Activated T-helper 1 cell treated with anti-CD3 and anti-CD28 coated beads, Interleukin-2, amount 50 U/mL, for 16 hours (primary cell): ENCODE measurements around the gene C14orf132.
"Not testable (repeated sequence)": the region's sequence is repeated elsewhere in the genome, so short reads cannot be mapped to it uniquely, and the experiment has no call there.

Experiments
- DNase-seq, 2 donors: peaks; one replicate each; pipeline ENCODE4 v3.0.0-alpha.2; 2020; ENCODE audit warnings: low read depth in 1 of 2, low spot score in 1 of 2

Gene C14orf132

DNA sequence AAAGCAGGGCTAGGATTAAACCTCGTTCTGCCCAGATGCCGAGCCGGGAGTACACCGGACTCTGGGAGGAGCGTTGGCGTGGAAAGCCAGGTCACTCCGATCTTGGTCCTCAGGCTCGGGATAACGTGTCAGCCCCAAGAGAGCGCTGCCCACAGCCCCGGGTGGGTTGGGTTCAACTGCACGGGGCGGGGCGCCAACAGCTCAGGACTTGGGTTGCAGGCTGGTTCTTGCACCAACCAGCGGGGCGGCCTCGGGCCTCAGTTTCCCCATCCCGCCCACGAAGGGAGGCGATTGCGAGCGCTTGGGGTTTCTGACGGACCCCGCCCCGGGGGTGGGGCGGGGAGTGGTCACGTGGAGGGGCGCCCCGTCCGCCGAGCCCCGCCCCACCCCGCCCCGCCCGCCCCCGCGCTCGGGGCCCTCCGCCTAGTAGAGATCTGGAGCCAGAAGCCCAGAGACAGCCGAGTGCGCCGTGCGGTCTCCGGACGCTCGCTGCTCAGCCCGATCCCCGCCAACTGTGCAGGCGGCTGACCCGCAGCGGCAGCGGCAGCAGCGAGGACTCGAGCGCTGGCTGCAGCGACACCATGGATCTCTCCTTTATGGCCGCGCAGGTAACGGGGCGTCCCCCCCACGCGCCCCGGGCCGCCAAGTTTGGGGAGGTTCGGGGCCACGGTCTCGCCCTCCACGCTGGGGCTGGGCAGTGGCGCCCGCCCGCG lies at the start of gene C14orf132:
Gene C14orf132, plus strand, starts transcription at position 443 of the 713 bp plus-strand sequence. Its CDS starts 139 bp downstream, at position 582.
- DNase-seq, result peak; percentile 18 to 34

DNA sequence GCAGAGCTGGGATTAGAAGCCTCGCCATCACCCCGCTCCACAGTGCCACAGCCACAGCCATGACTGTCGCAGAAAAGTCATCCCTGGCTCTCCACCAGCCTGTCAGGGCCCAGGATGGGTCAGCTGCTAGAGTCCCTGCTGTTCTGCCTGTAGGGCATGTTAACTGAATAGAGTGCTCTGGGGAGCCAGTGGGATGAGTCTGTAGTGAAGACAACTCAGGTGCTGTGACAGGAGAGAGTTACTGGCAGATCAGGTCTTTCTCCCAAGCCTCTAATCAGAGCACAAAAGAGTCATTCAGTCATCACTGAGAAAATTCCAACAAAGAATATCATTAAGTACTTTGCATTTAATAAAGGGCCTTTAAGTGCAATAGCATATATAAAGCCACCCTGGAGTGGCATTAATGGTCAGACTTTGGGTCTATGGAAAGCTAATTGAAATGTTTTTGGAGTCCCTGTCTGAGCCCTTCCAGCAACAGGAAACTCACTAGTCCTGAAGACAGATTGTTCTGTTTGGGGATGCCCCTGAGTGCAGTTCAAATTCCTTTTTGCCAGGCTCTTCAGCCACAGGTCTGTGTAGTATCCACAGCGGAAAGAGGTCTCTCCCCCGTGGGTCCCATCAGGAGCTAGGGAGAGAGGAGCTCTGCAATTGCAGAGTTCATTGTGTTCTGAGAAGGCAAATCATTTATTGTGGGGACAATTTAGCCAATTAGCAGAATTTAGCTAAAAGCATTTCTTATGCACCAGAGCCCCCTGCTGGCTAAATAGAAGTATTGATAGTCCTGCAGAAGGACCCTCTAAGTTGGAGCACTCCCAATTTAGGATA lies 45.2 kb upstream of the C14orf132 start:
- peak in 1 of 2 donors; percentile 0 for DNase-seq

DNA sequence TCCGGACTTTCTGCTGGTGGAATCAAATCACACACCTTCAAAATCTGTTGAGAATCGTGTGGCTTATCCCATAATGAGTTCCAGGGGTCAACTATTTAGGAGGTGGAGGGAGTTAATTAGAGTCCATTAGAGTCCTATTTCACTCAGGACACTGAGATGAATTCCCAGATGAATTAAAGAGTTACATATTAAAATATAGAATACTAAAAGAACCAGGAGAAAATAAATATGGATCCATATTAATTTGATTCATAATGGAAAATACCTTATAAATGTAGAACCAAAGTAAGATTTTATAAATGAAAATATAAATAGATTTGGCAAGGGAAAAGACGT lies 44.6 kb upstream of the C14orf132 start:
- DNase-seq, result no peak

DNA sequence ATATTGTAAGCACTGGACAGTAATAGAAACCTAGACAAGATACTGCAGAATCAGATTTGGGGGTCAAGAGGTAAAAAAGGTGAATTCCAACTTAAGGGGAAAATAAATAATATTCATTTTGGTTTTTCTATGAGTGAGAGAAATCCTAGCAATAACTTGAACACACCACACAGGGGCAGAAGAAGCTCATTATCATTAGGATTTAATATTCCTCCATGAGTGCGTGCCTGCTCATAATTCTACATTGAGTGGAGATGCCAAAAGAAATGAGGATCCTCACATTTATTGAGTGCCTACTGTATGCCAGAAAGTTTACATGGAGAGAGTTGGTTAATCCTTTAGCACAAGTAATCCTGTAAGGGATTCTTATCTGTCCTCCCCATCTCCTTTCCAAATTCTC lies 40.5 kb upstream of the C14orf132 start:
- DNase-seq, result no peak

DNA sequence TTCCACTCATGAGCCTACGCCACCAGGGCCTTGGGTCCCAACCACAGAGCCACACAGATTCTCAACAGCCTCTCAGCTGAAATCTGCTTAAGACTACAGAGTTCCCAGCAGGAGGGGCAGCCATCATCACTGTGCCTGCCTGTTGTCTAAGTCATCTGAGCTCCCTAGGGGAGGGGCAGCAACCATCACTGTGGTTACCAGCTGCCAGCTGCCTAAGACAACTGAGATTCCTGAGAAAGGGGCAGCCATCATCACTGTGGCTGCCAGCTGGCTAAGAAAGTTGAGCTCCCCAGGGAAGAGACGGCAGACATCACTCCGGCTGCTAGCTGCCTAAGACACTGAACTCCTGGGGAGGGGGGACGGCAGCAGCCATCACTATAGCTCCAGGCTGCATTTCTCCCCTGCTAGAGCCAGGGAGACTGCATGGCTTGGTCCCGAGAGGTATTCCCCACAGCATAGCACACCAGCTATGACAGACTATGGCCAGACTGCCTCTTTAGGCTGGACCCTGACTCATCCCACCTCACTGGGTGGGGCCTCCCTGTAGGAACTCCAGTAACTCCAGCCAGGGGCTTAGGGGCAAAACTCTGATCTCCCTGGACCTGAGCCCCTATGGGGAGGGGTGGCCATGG lies 37.2 kb upstream of the C14orf132 start:
- DNase-seq, result no peak

DNA sequence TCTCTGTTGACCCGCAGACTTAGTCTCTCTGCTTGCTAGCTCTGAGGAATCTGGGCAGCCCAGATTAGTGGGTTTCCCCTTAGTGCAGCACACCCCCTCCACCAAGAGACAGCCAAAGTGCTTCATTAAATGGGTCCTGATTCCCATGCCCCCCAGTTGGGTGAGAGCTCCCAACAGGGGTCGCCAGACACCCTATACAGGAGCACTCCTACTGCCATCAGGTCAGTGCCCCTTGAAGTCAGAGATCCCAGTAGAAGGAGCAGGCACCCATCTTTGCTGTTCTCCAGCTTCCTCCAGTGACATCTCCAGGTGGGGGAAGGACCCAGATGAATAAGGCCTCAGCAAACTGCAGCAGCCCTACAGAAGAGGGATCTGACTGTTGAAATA lies 36.7 kb upstream of the C14orf132 start:
- no peak for DNase-seq

DNA sequence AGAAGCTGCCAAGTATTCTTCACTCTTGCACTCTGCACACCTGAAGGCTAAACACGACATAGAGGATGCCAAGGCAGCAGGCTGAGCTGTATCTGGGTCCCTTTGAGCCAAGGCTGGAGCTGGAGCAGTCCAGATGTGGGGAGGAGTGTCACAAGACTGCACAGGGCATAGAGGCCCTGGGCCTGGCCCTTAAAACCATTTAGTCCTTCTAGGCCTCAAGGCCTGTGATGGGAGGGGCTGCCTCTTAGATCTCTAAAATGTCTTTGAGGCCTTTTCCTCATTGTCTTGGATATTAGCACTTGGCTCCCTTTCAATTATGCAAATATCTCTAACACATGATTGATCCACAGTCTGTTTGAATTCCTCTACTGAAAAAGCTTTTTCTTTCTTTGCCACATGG lies 28.0 kb upstream of the C14orf132 start:
- DNase-seq, result no peak

DNA sequence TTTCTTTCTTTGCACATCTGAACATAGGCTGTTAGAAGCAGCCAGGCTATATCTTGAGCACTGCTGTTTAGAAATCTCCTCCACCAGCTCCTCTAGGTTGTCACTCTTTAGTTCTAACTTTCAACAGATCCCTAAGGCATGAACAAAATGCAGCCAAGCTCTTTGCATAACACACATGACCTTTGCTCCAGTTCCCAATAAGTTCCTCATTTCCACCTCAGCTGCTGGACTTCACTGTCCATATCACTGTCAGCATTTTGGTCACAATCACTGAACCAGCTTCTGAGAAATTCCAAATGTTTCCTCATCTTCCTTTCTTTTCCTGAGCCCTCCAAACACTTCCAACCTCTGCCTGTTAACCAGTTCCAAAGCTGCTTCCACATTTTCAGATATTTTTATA lies 27.6 kb upstream of the C14orf132 start:
- no peak for DNase-seq

DNA sequence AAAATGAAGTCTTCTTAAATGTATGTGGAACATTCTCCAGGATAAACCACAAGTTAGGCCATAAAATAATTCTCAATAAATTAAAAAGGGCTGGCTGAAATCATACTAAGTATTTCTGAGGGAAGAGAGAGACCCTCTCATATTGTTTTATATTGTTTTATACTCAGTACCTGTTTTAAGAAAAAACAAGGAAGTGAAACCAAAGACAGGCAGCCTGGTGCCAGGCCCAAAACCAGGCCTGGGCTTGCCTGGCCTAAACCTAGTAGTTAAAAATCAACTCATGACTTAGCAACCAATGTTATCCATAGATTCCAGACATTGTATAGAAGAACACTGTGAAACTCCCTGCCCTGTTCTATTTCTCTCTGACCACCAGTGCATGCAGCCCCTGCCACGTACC lies 26.4 kb upstream of the C14orf132 start:
- DNase-seq, result not testable (repeated sequence)

DNA sequence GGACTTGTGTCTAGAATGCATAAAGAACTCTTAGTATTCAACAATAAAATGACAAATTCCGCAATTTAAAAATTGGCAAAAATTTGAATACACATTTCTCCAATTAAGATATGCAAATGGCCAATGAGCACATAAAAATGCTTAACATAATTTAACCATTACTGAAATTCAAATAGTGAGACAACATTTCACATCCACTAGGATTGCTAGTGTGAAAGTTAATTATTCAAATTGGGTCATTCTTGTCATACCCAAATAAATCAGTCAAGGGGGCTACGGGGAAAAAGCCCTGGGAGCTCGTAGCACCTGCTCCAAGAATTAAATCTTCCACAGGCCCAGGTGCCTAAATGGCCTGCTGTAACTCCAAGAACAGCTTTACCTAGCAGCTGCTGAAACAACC lies 25.0 kb upstream of the C14orf132 start:
- no peak for DNase-seq

DNA sequence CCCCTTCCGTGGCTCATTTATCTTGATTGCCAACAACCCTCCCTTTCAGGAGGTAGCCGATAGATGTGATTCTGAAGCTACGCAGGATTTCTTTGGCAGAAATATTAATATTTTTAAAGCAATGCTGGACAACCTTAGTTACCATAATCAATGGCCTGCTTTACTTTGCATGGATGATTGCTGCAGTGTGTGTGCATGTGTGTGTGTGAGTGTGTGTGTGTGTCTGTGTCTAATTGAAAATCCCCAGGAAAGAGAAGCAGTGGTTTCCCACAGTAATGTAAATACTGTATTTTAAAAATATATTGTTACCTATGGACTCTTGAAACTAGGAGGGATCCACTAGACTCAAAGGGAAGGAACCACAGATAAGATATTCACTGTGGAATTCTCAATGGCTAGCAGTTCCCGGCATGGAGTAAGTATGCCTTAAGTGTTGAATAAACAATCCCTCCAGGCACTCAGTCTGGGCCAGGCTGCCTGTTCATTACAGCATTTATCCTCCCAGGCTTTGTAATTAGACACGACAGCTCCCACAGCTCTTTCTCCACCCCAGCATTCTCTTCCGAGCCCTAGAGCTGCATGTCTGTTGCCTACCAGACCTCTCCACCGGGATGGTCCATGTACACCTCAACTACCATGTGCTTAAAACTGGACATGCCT lies 22.5 kb upstream of the C14orf132 start:
- DNase-seq, result no peak

DNA sequence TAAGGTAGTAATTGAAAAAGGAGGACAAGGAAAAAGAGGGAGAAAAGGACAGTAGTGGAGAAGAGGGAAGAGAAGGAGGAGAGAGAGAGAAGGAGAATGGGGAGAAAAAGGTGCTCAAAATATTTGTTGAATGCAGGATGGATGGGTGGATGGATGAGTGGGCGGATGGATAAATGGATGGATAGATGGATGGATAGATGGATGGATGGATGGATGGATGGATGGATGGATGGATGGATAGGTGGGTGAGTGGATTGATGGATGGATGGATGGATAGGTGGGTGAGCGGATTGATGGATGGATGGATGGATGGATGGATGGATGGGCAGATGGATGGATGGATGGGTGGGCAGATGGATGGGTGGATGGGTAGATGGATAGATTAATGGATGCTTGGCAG lies 21.3 kb upstream of the C14orf132 start:
- no peak for DNase-seq

DNA sequence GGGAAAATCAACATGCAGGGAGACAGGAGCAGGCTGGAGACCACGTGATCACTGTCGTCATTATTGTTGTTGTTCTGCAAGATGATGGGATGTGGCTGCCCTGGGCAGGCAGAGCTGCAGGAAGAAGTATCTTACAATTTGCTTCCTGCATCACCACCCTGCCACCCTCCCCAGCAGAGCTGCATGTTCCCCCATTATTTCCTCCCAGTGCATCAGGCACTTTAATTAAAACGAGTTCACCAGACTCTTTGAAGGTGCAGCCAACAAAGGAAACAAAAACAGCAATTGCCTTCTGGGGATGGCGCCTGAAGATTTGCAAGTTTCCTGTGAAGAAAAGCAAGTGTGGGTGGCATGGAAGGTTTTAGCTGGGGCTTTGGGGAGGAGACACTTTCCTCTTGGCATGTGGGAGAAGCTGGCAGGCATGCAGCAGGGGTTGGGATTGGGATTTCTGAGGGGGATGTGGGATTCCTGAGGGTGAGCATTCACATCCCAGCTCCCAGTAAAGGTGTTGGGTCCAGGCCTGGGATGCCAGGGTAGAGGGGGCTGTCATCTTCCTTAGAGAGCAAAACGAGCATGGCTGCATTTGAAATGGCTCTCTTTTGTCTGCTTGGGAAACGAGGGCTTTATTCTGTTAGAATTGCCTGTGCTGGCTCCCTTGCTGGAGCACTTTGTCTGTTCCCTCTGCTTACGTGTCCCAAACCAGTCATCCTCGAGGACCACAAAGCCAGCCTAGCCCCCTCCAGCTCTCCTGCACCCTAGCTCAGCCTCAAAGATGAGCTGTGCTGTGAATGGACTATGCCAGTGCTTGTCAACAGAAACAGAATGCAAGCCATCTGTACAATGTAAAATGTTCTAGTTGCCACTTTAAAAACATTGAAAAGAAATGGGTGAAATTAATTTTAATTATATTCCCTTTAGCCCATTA lies 11.5 kb upstream of the C14orf132 start:
- no peak for DNase-seq

DNA sequence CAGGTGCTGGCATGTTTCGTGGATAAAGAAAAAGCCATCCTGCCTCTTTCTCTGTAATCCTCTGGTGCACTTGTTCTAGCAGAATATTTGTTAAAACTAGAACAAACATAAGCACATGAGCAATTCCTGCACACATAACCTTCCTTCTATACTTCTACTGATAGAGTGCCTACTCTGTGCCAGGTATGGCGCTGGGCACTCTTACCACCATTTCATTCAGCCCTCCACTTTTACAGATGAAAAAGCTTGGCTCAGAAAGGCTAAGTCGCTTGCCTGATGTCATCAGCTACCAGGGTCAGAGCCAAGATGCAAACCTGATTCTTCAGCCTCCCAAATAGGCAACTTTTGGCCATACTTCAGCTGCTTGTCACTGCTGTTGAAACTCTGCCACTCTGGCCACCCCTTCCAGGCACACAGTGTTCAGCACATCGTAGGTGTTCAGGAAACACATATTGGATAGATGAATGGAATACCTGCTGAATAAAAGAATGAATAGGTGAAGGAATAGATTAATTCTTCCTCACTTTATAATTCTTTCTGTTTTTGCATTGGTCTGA lies 10.0 kb upstream of the C14orf132 start:
- no peak for DNase-seq

DNA sequence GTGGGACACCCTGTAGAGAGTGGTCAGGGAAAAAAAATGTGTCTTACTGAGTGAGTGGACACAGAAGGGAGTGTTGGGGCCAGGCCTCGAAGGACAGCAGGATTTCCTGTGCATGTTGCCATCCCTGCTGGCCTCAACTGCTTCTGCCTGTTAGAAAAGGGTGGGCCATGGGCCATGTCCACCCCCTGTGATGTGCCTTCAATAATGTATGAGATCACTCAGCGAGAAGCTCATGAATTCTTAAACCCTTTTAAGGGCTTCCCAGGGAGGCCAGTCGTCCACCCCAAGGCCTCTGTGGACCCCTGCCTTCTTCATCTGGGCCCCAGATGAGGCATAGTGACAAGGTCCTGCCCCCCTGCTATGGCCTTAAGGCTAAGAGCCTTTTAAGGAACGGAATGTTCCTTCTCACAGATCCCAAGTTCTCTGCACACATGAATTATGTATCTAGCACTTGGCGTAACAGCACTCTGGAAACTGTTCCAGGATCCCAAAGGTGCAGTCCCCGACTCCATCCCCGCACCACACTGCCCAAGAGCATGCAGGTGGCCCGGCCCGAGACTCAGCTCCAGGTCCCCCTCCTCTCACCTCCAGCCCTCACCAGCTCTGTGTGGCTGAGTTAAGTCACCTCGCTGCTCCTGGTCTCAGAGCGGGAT lies 8.9 kb upstream of the C14orf132 start:
- DNase-seq, result no peak

DNA sequence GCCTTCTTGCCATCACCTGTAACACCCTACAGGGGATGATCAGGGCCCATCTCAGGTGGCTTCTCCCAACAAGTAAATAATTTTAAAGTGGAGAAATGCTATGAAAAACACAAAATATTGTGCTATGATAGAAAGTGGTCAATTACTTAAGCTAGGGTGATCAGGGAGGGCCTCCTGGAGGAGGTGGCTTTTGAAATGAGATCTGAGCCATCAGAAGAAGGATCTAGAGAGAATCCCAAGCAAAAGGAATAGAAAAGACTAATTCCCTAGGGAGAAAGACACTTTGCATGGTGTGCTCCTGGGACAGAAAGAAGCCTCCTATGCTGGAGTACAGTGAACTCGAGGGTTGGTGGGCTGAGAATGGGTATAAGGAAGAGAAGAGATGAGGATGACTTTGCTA lies 7.5 kb upstream of the C14orf132 start:
- DNase-seq, result no peak

DNA sequence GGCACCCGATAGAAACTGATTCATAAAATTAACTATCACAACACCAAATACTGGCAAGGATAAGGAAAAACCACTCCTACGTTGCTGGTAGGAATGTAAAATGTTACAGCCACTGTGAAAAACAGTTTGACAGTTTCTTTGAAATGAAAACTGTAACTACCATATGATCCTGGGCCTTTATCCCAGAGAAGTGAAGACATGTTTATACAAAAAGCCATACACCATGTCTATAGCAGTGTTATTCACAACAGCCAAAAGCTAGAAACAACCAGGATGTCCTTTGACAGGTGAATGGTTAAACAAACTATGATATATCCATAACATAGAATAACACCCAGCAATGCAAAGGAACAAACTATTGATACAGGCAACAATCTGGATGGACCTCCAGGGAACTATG lies 3.7 kb upstream of the C14orf132 start:
- DNase-seq, result no peak

DNA sequence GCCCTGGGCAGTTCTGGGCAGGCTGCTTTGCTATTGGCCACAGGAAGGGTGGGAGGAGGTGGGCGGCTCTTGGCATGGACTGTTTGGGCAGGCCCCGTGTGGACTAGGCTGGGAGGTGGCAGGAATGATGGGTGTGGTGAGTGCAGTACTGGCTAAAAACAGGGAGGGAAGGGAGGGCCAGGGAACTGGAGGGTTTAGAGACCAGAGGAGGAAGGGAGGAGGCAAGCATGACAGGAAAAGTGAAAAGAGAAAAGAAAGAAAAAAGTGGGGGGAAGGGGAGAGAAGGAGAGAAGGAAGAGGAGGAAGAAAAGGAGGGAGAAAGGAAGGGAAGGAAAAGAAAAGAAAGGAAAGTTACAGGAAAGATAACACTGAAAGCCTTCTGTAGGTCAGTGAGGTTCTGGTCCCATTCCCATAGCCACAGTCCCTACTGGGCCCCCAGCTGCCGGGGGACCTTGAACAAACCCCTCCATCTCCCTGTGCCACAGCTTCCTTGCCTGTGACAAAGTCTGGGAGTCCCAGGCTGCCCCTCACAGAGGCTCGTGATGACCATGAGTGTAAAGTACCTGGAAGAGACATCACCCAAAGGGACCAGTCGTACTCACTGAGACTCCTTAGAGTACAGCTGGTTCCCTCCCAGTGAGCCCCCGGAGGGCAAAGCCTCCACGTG lies 1.1 kb upstream of the C14orf132 start:
- no peak for DNase-seq

DNA sequence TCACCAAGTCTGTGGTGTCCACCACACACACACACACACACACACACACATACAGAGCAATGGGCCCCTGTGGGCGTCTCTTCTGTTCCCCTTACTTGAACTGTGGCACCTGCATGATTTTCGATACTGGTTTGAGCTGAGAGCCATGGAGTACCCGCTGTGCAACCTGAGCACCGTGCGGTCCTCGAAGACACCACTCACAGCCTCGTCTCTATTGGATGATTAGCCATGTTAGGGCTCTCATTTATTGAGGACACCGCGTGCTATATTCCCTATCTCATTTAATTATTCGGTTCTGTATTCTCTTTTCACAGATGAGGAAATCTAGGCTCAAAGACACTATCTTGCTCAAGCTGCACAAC lies 623 bp upstream of the C14orf132 start:
- DNase-seq, result no peak
